ENCODE results near the gene C19orf38.

Gene C19orf38

DNA sequence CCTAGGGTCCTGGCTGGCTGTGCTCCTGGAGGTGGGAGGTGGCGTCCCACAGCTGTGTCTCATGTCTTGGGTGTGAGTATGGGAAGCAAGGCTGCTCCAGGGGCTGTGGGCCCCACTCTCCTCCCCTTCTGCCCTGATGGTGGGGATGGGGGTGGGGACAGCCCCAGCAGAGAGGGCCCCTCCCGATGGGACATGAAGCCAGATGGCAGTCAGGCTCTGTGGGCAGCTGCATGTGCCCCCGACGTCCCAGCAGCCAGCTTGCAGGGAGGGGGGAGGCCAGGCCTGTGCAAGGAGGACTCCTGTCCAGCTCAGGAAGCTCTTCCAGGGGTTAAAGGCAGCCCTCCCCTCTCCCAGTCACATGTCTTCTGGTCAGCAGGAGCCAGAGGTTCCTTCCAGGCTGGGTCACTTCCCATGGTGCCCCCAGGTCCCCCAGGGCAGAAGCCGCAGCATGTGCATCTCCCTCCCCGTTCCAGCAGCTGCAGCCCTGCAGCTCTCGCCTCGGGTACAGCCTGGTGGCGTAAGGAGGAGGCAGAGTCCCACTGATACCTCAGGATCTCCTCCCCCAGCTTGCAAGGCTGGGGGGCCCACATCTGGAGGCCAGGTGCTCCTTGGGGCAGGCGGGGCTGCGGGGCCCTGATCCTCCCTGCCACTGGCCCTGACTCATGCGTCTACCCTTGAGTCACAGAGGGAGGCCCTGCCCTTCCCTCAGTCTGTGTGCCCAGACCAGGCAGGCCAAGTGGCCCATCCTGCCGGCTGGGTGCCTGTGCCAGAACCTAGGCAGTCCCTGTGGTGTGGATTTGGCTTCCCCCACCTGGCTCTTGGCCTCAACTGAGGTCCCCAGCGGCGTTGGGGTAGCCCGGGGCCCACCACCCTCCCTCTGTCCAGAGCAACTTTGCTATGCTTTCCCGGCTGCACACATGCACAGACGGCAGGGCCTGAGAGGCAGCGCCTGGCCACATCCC is 67.2 kb downstream of the C19orf38 start:
- H3K9me3 ChIP-seq (ENCODE audit: insufficient read depth, low read length, severe bottlenecking): no peaks in the 10 kb centered on the region
- H3K9ac ChIP-seq (ENCODE audit: low read depth, low read length): no peak overlapping the region
- peak; percentile 17; the same call in 2 of the 3 replicates for ATAC-seq (ENCODE audit: insufficient read depth, low read depth)
- no peak overlapping the region for H3K27ac ChIP-seq (ENCODE audit: low read length)
- peaks cover 3% of the 10 kb centered on the region; the same call in 1 of the 2 replicates for H4K20me1 ChIP-seq (ENCODE audit: insufficient read depth, low read length)
- H3K36me3 ChIP-seq (ENCODE audit: insufficient read depth, low read length): peaks cover 83% of the 10 kb centered on the region
- DNase-seq: no peak
- no peaks in the 10 kb centered on the region for H3K79me2 ChIP-seq (ENCODE audit: insufficient read depth, low read length)
- H3K4me2 ChIP-seq (ENCODE audit: insufficient read depth, low read length): no peak overlapping the region
- no peak overlapping the region for H3K4me3 ChIP-seq (ENCODE audit: low read depth in 1 of 2, low read length in 2 of 2)
- no peaks in the 10 kb centered on the region for H3K4me1 ChIP-seq (ENCODE audit: insufficient read depth, low read length)
- TF ChIP-seq, protein P1, sequence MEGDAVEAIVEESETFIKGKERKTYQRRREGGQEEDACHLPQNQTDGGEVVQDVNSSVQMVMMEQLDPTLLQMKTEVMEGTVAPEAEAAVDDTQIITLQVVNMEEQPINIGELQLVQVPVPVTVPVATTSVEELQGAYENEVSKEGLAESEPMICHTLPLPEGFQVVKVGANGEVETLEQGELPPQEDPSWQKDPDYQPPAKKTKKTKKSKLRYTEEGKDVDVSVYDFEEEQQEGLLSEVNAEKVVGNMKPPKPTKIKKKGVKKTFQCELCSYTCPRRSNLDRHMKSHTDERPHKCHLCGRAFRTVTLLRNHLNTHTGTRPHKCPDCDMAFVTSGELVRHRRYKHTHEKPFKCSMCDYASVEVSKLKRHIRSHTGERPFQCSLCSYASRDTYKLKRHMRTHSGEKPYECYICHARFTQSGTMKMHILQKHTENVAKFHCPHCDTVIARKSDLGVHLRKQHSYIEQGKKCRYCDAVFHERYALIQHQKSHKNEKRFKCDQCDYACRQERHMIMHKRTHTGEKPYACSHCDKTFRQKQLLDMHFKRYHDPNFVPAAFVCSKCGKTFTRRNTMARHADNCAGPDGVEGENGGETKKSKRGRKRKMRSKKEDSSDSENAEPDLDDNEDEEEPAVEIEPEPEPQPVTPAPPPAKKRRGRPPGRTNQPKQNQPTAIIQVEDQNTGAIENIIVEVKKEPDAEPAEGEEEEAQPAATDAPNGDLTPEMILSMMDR (IDR thresholded peaks at IDR 0.05; ENCODE audit: borderline replicate concordance, extremely low read depth, low read length, poor library complexity, severe bottlenecking): no peak
- no peak for TF ChIP-seq EZH2 (IDR thresholded peaks at IDR 0.05; ENCODE audit: borderline replicate concordance, low read depth, low read length, severe bottlenecking)
- no peak overlapping the region for H2AFZ ChIP-seq (ENCODE audit: low read depth, low read length)
- H3K27me3 ChIP-seq (ENCODE audit: insufficient read depth, low read length, poor library complexity): no peaks in the 10 kb centered on the region

DNA sequence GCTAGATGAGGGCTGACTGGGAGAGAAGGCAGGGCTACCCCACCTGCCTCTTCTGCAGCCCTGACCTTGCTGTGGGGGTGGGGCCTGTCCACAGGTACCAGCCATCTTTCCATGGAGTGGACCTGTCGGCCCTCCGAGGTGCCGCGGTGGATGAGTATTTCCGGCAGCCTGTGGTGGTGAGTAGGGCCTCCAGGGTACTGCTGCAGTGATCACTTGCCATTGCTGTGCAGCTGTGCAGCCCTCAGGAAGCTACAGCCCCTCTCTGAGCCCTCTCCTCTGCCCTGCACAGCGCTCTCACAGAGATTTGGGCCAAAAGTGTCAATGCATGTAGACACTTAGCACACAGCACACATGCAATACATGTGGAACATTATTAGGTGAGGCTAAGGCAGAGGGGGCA is 68.4 kb downstream of the C19orf38 start:
- no peaks in the 10 kb centered on the region for H3K4me1 ChIP-seq (ENCODE audit: insufficient read depth, low read length)
- peaks cover 85% of the 10 kb centered on the region for H3K36me3 ChIP-seq (ENCODE audit: insufficient read depth, low read length)
- H4K20me1 ChIP-seq (ENCODE audit: insufficient read depth, low read length): peaks cover 3% of the 10 kb centered on the region; the same call in 1 of the 2 replicates
- TF ChIP-seq, protein P1 (IDR thresholded peaks at IDR 0.05; ENCODE audit: borderline replicate concordance, extremely low read depth, low read length, poor library complexity, severe bottlenecking): no peak
- no peak for TF ChIP-seq EZH2 (IDR thresholded peaks at IDR 0.05; ENCODE audit: borderline replicate concordance, low read depth, low read length, severe bottlenecking)
- no peaks in the 10 kb centered on the region for H3K79me2 ChIP-seq (ENCODE audit: insufficient read depth, low read length)
- H3K4me2 ChIP-seq (ENCODE audit: insufficient read depth, low read length): no peak overlapping the region
- ATAC-seq (ENCODE audit: insufficient read depth, low read depth): no peak
- H2AFZ ChIP-seq (ENCODE audit: low read depth, low read length): no peak overlapping the region
- no peak overlapping the region for H3K4me3 ChIP-seq (ENCODE audit: low read depth in 1 of 2, low read length in 2 of 2)
- H3K27ac ChIP-seq (ENCODE audit: low read length): no peak overlapping the region
- DNase-seq: no peak
- no peak overlapping the region for H3K9ac ChIP-seq (ENCODE audit: low read depth, low read length)
- no peaks in the 10 kb centered on the region for H3K27me3 ChIP-seq (ENCODE audit: insufficient read depth, low read length, poor library complexity)
- no peaks in the 10 kb centered on the region for H3K9me3 ChIP-seq (ENCODE audit: insufficient read depth, low read length, severe bottlenecking)

DNA sequence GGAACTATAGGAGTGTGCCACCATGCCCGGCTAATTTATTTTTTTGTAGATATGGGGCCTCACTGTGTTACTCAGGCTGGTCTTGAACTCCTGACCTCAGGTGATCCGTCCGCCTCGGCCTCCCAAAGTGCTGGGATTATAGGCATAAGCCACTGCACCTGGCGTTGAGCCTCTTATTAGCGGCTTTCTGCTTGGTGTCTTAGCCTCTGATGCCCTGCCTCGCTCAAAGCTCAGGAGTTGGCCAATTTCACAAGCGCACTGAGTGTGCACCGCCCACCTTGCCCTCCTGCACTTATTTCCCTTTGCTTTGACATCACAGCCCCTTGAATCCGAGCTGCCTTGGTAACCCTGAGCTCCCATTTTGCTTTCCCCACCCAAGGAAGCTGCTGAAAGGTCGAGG is 70.1 kb downstream of the C19orf38 start:
- H2AFZ ChIP-seq (ENCODE audit: low read depth, low read length): no peak overlapping the region
- no peaks in the 10 kb centered on the region for H3K4me1 ChIP-seq (ENCODE audit: insufficient read depth, low read length)
- no peak for DNase-seq
- H3K9me3 ChIP-seq (ENCODE audit: insufficient read depth, low read length, severe bottlenecking): no peaks in the 10 kb centered on the region
- no peaks in the 10 kb centered on the region for H3K27me3 ChIP-seq (ENCODE audit: insufficient read depth, low read length, poor library complexity)
- H3K36me3 ChIP-seq (ENCODE audit: insufficient read depth, low read length): peaks cover 83% of the 10 kb centered on the region
- H4K20me1 ChIP-seq (ENCODE audit: insufficient read depth, low read length): peaks cover 3% of the 10 kb centered on the region; the same call in 1 of the 2 replicates
- H3K27ac ChIP-seq (ENCODE audit: low read length): no peak overlapping the region
- H3K79me2 ChIP-seq (ENCODE audit: insufficient read depth, low read length): no peaks in the 10 kb centered on the region
- TF ChIP-seq EZH2 (IDR thresholded peaks at IDR 0.05; ENCODE audit: borderline replicate concordance, low read depth, low read length, severe bottlenecking): no peak
- TF ChIP-seq, protein P1 (IDR thresholded peaks at IDR 0.05; ENCODE audit: borderline replicate concordance, extremely low read depth, low read length, poor library complexity, severe bottlenecking): no peak
- no peak for ATAC-seq (ENCODE audit: insufficient read depth, low read depth)
- H3K9ac ChIP-seq (ENCODE audit: low read depth, low read length): no peak overlapping the region
- H3K4me3 ChIP-seq (ENCODE audit: low read depth in 1 of 2, low read length in 2 of 2): no peak overlapping the region
- no peak overlapping the region for H3K4me2 ChIP-seq (ENCODE audit: insufficient read depth, low read length)
